Cardiac fibroblast (primary cell): ENCODE data around the gene STRN3.
"Not testable (repeated sequence)": the region's sequence is repeated elsewhere in the genome, so short reads cannot be mapped to it uniquely, and the experiment has no call there.

Experiments used
- DNase-seq, 2 donors: peaks; one replicate each; pipeline versions ENCODE4 v3.0.0 to v3.0.0-alpha.2; 2010; ENCODE audit warnings: low read depth in 2 of 2
- H3K4me3 ChIP-seq, 2 donors: replicated peaks in 1 of 2; 1 replicate in 1 of 2; 2 replicates in 1 of 2; pipeline ENCODE4 v1.5.1; 2011; ENCODE audit warnings: low read depth in 2 of 2, low read length in 2 of 2, mild to moderate bottlenecking in 2 of 2, moderate library complexity in 1 of 2
- CTCF ChIP-seq: IDR thresholded peaks from one replicate; pipeline ENCODE4 v1.5.1; 2011; ENCODE audit warnings: low read depth, mild to moderate bottlenecking, low read length, inconsistent platforms

Gene STRN3

GRCh38 chr14:30983858-30984257 is 42.3 kb downstream of the STRN3 start:
- no peak for DNase-seq
- H3K4me3 ChIP-seq: no peak overlapping the region
- no peak for TF ChIP-seq CTCF

- H3K4me3 ChIP-seq: no peak overlapping the region
- TF ChIP-seq CTCF: no peak
- DNase-seq: no peak
Measured at GRCh38 chr14:30982533-30982932, 43.6 kb downstream of the STRN3 start.

GRCh38 chr14:30980980-30981379 is 45.2 kb downstream of the STRN3 start:
- DNase-seq: no peak
- TF ChIP-seq CTCF: no peak
- H3K4me3 ChIP-seq: no peak overlapping the region

- H3K4me3 ChIP-seq: not testable (repeated sequence)
- DNase-seq: peak; percentile 86 to 89
- TF ChIP-seq CTCF: peak; percentile 49
Measured at GRCh38 chr14:30980106-30980704, 46.0 kb downstream of the STRN3 start.

- no peak overlapping the region for H3K4me3 ChIP-seq
- TF ChIP-seq CTCF: no peak
- DNase-seq: no peak
Measured at GRCh38 chr14:30977752-30978151, 48.4 kb downstream of the STRN3 start.

- TF ChIP-seq CTCF: no peak
- peak in 1 of 2 donors; percentile 68 for DNase-seq
- no peak overlapping the region for H3K4me3 ChIP-seq
Measured at GRCh38 chr14:30974628-30975027, 51.6 kb downstream of the STRN3 start.
